H9 (cell line): Measurements from ENCODE around the gene PPIP5K2. TPM values are rescaled to one million over a fixed set of nuclear protein-coding genes. Genes with fewer than 3 reads are reported as not detected.

Source experiments
- DNase-seq: peaks from one replicate; pipeline ENCODE4 v3.0.0-alpha.2; 2017
- H2AFZ ChIP-seq: one replicate; pipeline ENCODE4 v1.6.1; 2013; ENCODE audit warnings: mild to moderate bottlenecking, low read length, control low read depth, moderate library complexity
- H2AK5ac ChIP-seq: 2 replicates; pipeline ENCODE4 v1.6.1; 2013; ENCODE audit warnings: low read length, control low read depth, mixed read lengths; ENCODE audit not compliant: insufficient read length
- H2BK120ac ChIP-seq: one replicate; pipeline ENCODE4 v1.6.1; 2013; ENCODE audit warnings: low read depth, mild to moderate bottlenecking, low read length, control low read depth, inconsistent platforms; ENCODE audit not compliant: poor library complexity, severe bottlenecking
- H2BK12ac ChIP-seq: 2 replicates; pipeline ENCODE4 v1.6.1; 2013; ENCODE audit warnings: low read length, control low read depth, mixed read lengths, low read depth; ENCODE audit not compliant: insufficient read length
- H2BK15ac ChIP-seq: 2 replicates; pipeline ENCODE4 v1.6.1; 2013; ENCODE audit warnings: low read depth, low read length, control low read depth
- H2BK20ac ChIP-seq: one replicate; pipeline ENCODE4 v1.6.1; 2013; ENCODE audit warnings: low read depth, mild to moderate bottlenecking, low read length, control low read depth, inconsistent platforms; ENCODE audit not compliant: poor library complexity, severe bottlenecking
- H2BK5ac ChIP-seq: 2 replicates; pipeline ENCODE4 v1.6.1; 2013; ENCODE audit warnings: low read length, control low read depth, mixed read lengths; ENCODE audit not compliant: insufficient read length
- H3K14ac ChIP-seq: 2 replicates; pipeline ENCODE4 v1.6.1; 2013; ENCODE audit warnings: low read length, control low read depth; ENCODE audit not compliant: insufficient read depth
- H3K18ac ChIP-seq: 2 replicates; pipeline ENCODE4 v1.6.1; 2013; ENCODE audit warnings: low read depth, mild to moderate bottlenecking, mixed read lengths, low read length, control low read depth; ENCODE audit not compliant: insufficient read length
- H3K23ac ChIP-seq: 2 replicates; pipeline ENCODE4 v1.6.1; 2013; ENCODE audit warnings: low read length, control low read depth, mixed read lengths, low read depth; ENCODE audit not compliant: insufficient read length
- H3K23me2 ChIP-seq: 2 replicates; pipeline ENCODE4 v1.6.1; 2013; ENCODE audit warnings: low read depth, mild to moderate bottlenecking, mixed read lengths, low read length, control low read depth; ENCODE audit not compliant: insufficient read length, poor library complexity, severe bottlenecking
- H3K27ac ChIP-seq: 2 replicates; pipeline ENCODE4 v1.5.1; 2013; ENCODE audit warnings: low read length, control low read depth, mixed read lengths, low read depth; ENCODE audit not compliant: insufficient read length
- H3K27me3 ChIP-seq: 2 replicates; pipeline ENCODE4 v1.6.1; 2013; ENCODE audit warnings: low read length, control low read depth, inconsistent platforms; ENCODE audit not compliant: insufficient read depth
- H3K4ac ChIP-seq: 2 replicates; pipeline ENCODE4 v1.6.1; 2013; ENCODE audit warnings: low read depth, mild to moderate bottlenecking, control low read depth, inconsistent platforms, low read length, moderate library complexity
- H3K4me1 ChIP-seq: 2 replicates; pipeline ENCODE4 v1.6.1; 2013; ENCODE audit warnings: low read length, control low read depth, inconsistent platforms; ENCODE audit not compliant: insufficient read depth
- H3K4me2 ChIP-seq: 2 replicates; pipeline ENCODE4 v1.6.1; 2013; ENCODE audit warnings: low read length, control low read depth, mixed read lengths; ENCODE audit not compliant: insufficient read length, insufficient read depth
- H3K56ac ChIP-seq: 2 replicates; pipeline ENCODE4 v1.6.1; 2013; ENCODE audit warnings: low read depth, mild to moderate bottlenecking, mixed read lengths, low read length, control low read depth; ENCODE audit not compliant: insufficient read length
- H3K79me1 ChIP-seq: 2 replicates; pipeline ENCODE4 v1.6.1; 2013; ENCODE audit warnings: low read depth, mild to moderate bottlenecking, moderate library complexity, low read length, control low read depth, inconsistent platforms; ENCODE audit not compliant: insufficient read depth, poor library complexity, severe bottlenecking
- H3K79me2 ChIP-seq: 2 replicates; pipeline ENCODE4 v1.6.1; 2013; ENCODE audit warnings: low read length, control low read depth, inconsistent platforms; ENCODE audit not compliant: insufficient read depth
- H3K9ac ChIP-seq: 2 replicates; pipeline ENCODE4 v1.6.1; 2013; ENCODE audit warnings: low read length, control low read depth, mixed read lengths; ENCODE audit not compliant: insufficient read length; ENCODE audit errors: extremely low read depth
- H3K9me3 ChIP-seq: one replicate; pipeline ENCODE4 v1.6.1; 2013; ENCODE audit warnings: low read depth, low read length, inconsistent platforms; ENCODE audit not compliant: control insufficient read depth
- H3T11ph ChIP-seq: one replicate; pipeline ENCODE4 v1.6.1; 2013; ENCODE audit warnings: mild to moderate bottlenecking, low read length, control low read depth, inconsistent platforms
- H4K20me1 ChIP-seq: one replicate; pipeline ENCODE4 v1.6.1; 2013; ENCODE audit not compliant: control insufficient read depth, insufficient read length, insufficient read depth
- H4K5ac ChIP-seq: 2 replicates; pipeline ENCODE4 v1.6.1; 2013; ENCODE audit warnings: low read depth, mild to moderate bottlenecking, mixed read lengths, low read length, control low read depth; ENCODE audit not compliant: insufficient read length
- H4K8ac ChIP-seq: replicated peaks from 2 replicates; pipeline ENCODE4 v1.6.1; 2013; ENCODE audit warnings: low read length, control low read depth, mixed read lengths, low read depth; ENCODE audit not compliant: insufficient read length
- H4K91ac ChIP-seq: 2 replicates; pipeline ENCODE4 v1.6.1; 2013; ENCODE audit warnings: low read depth, mild to moderate bottlenecking, moderate library complexity, mixed read lengths, low read length, control low read depth; ENCODE audit not compliant: insufficient read length
- H3K27ac Mint-ChIP-seq, 3 experiments: 2 replicates in 2 of 3; 3 replicates in 1 of 3; pipeline ENCODE4 v1.8.0; 2020 to 2021; ENCODE audit warnings: mixed read lengths in 3 of 3, mild to moderate bottlenecking in 1 of 3, moderate library complexity in 1 of 3
- H3K27me3 Mint-ChIP-seq: 2 replicates; pipeline ENCODE4 v1.8.0; 2021; ENCODE audit warnings: low read depth, mild to moderate bottlenecking, moderate library complexity, mixed read lengths
- H3K36me3 Mint-ChIP-seq, 3 experiments: 2 replicates in 2 of 3; 3 replicates in 1 of 3; pipeline ENCODE4 v1.8.0; 2020 to 2021; ENCODE audit warnings: low read depth in 3 of 3, mixed read lengths in 3 of 3; ENCODE audit not compliant: insufficient read depth in 1 of 3
- H3K4me1 Mint-ChIP-seq, 2 experiments: 2 replicates each; pipeline ENCODE4 v1.8.0; 2020; ENCODE audit warnings: mixed read lengths in 2 of 2
- H3K4me3 Mint-ChIP-seq, 2 experiments: 2 replicates in 1 of 2; 3 replicates in 1 of 2; pipeline ENCODE4 v1.8.0; 2020 to 2021; ENCODE audit warnings: mild to moderate bottlenecking in 2 of 2, mixed read lengths in 2 of 2, moderate library complexity in 1 of 2
- H3K9me3 Mint-ChIP-seq, 2 experiments: 2 replicates in 1 of 2; 3 replicates in 1 of 2; pipeline ENCODE4 v1.8.0; 2020; ENCODE audit warnings: mild to moderate bottlenecking in 2 of 2, mixed read lengths in 2 of 2, moderate library complexity in 1 of 2
- WGBS: extraction: QIAGEN DNeasy Blood & Tissue Kit; methylation state at CpG from one replicate; pipeline ENCODE4 v1.1.7; 2013; ENCODE audit warnings: missing lambda C conversion rate, low lambda C conversion rate, mixed read lengths; ENCODE audit not compliant: insufficient read length; ENCODE audit errors: extremely low coverage; 5-methylcytosine and 5-hydroxymethylcytosine counted together
- total RNA-seq: library from RNA; stranded (reverse); gene quantifications from 2 replicates; pipeline ENCODE4 v1.2.1, GENCODE V29; 2021
- TF ChIP-seq, protein P1 (sequence below): fragments of 200-600 bp; sonication (generic); conservative IDR thresholded peaks from 3 replicates; pipeline ENCODE4 v1.8.0; 2021; ENCODE audit warnings: antibody characterized with exemption, mild to moderate bottlenecking

The PPIP5K2 gene
- total RNA-seq, 1 experiment from 2014 or later: 43.8 TPM

DNA sequence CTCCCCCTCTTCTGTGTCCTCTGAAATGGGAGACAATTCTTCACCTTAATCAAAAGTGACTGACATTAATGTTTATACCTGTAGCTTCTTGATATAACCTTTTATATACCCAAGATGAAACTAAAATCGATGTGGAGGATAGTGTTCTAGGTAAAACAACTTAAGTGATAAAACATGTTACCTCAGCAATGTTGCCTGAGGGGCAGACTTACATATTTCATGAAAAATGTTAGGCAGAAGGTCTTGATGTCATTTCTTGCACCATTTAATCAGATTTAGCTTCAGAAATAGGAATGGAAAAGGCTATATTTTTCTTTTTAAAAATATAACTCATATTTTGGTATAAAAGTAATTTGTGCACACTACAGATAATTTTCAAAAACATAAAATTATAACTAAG is 115.8 kb downstream of the PPIP5K2 start:
- no peak overlapping the region for H3K4ac ChIP-seq
- H3K27ac ChIP-seq: no peak overlapping the region
- no peak overlapping the region for H3K18ac ChIP-seq
- H3K27me3 Mint-ChIP-seq: no peaks in the 10 kb centered on the region
- H4K20me1 ChIP-seq: no peaks in the 10 kb centered on the region
- no peaks in the 10 kb centered on the region; a peak in 1 of 7 replicates for H3K36me3 Mint-ChIP-seq
- H2AFZ ChIP-seq: no peak overlapping the region
- H3T11ph ChIP-seq: no peak overlapping the region
- H3K9me3 ChIP-seq: no peaks in the 10 kb centered on the region
- H2BK15ac ChIP-seq: no peak overlapping the region
- H3K27me3 ChIP-seq: no peaks in the 10 kb centered on the region
- H4K8ac ChIP-seq: no peak overlapping the region
- TF ChIP-seq, protein P1, sequence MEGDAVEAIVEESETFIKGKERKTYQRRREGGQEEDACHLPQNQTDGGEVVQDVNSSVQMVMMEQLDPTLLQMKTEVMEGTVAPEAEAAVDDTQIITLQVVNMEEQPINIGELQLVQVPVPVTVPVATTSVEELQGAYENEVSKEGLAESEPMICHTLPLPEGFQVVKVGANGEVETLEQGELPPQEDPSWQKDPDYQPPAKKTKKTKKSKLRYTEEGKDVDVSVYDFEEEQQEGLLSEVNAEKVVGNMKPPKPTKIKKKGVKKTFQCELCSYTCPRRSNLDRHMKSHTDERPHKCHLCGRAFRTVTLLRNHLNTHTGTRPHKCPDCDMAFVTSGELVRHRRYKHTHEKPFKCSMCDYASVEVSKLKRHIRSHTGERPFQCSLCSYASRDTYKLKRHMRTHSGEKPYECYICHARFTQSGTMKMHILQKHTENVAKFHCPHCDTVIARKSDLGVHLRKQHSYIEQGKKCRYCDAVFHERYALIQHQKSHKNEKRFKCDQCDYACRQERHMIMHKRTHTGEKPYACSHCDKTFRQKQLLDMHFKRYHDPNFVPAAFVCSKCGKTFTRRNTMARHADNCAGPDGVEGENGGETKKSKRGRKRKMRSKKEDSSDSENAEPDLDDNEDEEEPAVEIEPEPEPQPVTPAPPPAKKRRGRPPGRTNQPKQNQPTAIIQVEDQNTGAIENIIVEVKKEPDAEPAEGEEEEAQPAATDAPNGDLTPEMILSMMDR: no peak
- no peak overlapping the region for H3K56ac ChIP-seq
- H3K79me2 ChIP-seq: no peaks in the 10 kb centered on the region
- no peak overlapping the region for H2BK120ac ChIP-seq
- H3K9ac ChIP-seq: no peak overlapping the region
- no peak overlapping the region for H3K4me2 ChIP-seq
- no peak overlapping the region for H4K5ac ChIP-seq
- no peak overlapping the region for H4K91ac ChIP-seq
- no peak overlapping the region for H2AK5ac ChIP-seq
- no peak overlapping the region for H3K23ac ChIP-seq
- peaks cover 11 to 15% of the 10 kb centered on the region in 2 experiments; a peak in 3 of 5 replicates for H3K9me3 Mint-ChIP-seq
- no peak overlapping the region for H2BK20ac ChIP-seq
- H3K14ac ChIP-seq: no peak overlapping the region
- no peak for DNase-seq
- no peaks in the 10 kb centered on the region for H3K79me1 ChIP-seq
- no peak overlapping the region for H3K27ac Mint-ChIP-seq
- H2BK5ac ChIP-seq: no peak overlapping the region
- H2BK12ac ChIP-seq: no peak overlapping the region
- H3K23me2 ChIP-seq: no peaks in the 10 kb centered on the region
- no CpG with 5 or more reads among the region's 1 CpG for WGBS
- H3K4me1 Mint-ChIP-seq: no peaks in the 10 kb centered on the region
- H3K4me3 Mint-ChIP-seq: no peak overlapping the region
- H3K4me1 ChIP-seq: no peaks in the 10 kb centered on the region
